Progenitor cell of endocrine pancreas (in vitro differentiated cells): ENCODE data around the gene PROK1. TPM values are rescaled to one million over a fixed set of nuclear protein-coding genes. Genes with fewer than 3 reads are reported as not detected.

Source experiments
- DNase-seq: peaks from one replicate; pipeline ENCODE4 v3.0.0; 2021; ENCODE audit warnings: low spot score; ENCODE audit not compliant: unreplicated experiment
- H3K27ac Mint-ChIP-seq: 2 replicates; pipeline ENCODE4 v1.8.0; 2021; ENCODE audit warnings: mild to moderate bottlenecking, moderate library complexity, mixed read lengths
- H3K27me3 Mint-ChIP-seq: 2 replicates; pipeline ENCODE4 v1.8.0; 2021; ENCODE audit warnings: mixed read lengths
- H3K36me3 Mint-ChIP-seq: 2 replicates; pipeline ENCODE4 v1.8.0; 2022; ENCODE audit warnings: mixed read lengths; ENCODE audit not compliant: insufficient read depth
- H3K4me1 Mint-ChIP-seq: 2 replicates; pipeline ENCODE4 v1.8.0; 2021; ENCODE audit warnings: low read depth, mixed read lengths
- H3K4me3 Mint-ChIP-seq: 2 replicates; pipeline ENCODE4 v1.8.0; 2021; ENCODE audit warnings: low read depth, mild to moderate bottlenecking, moderate library complexity, mixed read lengths
- H3K9me3 Mint-ChIP-seq: 2 replicates; pipeline ENCODE4 v1.8.0; 2021; ENCODE audit warnings: low read depth, mixed read lengths
- total RNA-seq: library from RNA; stranded (reverse); gene quantifications from 2 replicates; pipeline ENCODE4 v1.2.1, GENCODE V29; 2021
- TF ChIP-seq, protein P1 (sequence below): fragments of 200-600 bp; sonication (generic); IDR thresholded peaks from one replicate; pipeline ENCODE4 v1.5.0; 2021; ENCODE audit warnings: antibody characterized with exemption, mild to moderate bottlenecking; ENCODE audit not compliant: unreplicated experiment

PROK1 gene
- total RNA-seq, 1 donor from 2014 or later, result not detected

- Mint-ChIP-seq H3K4me3 (no peak overlapping the region), H3K4me1 (no peaks in the 10 kb centered on the region), H3K27me3 (peaks cover 37% of the 10 kb centered on the region), H3K9me3 (no peaks in the 10 kb centered on the region), H3K27ac (no peak overlapping the region), H3K36me3 (no peaks in the 10 kb centered on the region)
- DNase-seq, result no peak
- TF ChIP-seq, protein P1, sequence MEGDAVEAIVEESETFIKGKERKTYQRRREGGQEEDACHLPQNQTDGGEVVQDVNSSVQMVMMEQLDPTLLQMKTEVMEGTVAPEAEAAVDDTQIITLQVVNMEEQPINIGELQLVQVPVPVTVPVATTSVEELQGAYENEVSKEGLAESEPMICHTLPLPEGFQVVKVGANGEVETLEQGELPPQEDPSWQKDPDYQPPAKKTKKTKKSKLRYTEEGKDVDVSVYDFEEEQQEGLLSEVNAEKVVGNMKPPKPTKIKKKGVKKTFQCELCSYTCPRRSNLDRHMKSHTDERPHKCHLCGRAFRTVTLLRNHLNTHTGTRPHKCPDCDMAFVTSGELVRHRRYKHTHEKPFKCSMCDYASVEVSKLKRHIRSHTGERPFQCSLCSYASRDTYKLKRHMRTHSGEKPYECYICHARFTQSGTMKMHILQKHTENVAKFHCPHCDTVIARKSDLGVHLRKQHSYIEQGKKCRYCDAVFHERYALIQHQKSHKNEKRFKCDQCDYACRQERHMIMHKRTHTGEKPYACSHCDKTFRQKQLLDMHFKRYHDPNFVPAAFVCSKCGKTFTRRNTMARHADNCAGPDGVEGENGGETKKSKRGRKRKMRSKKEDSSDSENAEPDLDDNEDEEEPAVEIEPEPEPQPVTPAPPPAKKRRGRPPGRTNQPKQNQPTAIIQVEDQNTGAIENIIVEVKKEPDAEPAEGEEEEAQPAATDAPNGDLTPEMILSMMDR, result no peak
These were observed 24.1 kb upstream of the PROK1 start for GRCh38 chr1:110426854-110427253.

DNA sequence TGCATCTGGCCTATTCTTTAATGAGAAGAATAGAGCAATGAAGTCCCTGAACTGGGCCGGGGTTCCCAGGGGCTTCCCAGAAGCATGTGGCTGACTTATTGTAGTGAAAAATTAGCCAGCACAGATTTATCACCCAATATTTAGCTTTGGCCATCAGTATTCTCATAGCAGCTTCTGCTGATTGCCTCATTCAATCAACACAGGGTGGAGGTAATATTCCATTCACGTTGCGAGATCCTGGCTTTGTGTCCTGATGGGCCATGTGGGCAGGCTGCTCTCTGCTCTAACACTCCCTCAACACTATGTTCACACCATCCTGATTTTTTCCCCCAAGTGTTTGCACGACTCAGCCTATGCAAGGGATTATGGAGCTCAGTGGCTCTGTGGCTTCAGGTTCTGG, 22.0 kb upstream of the PROK1 start:
- Mint-ChIP-seq H3K4me3 (no peak overlapping the region), H3K9me3 (no peaks in the 10 kb centered on the region), H3K27ac (no peak overlapping the region), H3K36me3 (no peaks in the 10 kb centered on the region), H3K27me3 (peaks cover 33% of the 10 kb centered on the region), H3K4me1 (no peaks in the 10 kb centered on the region)
- no peak for DNase-seq
- TF ChIP-seq, protein P1, result no peak

- H3K4me1 Mint-ChIP-seq, result no peaks in the 10 kb centered on the region
- H3K27ac Mint-ChIP-seq, result no peak overlapping the region
- no peak overlapping the region for H3K4me3 Mint-ChIP-seq
- TF ChIP-seq, protein P1, result no peak
- no peaks in the 10 kb centered on the region for H3K36me3 Mint-ChIP-seq
- H3K9me3 Mint-ChIP-seq, result no peaks in the 10 kb centered on the region
- no peak for DNase-seq
- H3K27me3 Mint-ChIP-seq, result peaks cover 28% of the 10 kb centered on the region
These were observed 20.6 kb upstream of the PROK1 start for GRCh38 chr1:110430366-110430765.

DNA sequence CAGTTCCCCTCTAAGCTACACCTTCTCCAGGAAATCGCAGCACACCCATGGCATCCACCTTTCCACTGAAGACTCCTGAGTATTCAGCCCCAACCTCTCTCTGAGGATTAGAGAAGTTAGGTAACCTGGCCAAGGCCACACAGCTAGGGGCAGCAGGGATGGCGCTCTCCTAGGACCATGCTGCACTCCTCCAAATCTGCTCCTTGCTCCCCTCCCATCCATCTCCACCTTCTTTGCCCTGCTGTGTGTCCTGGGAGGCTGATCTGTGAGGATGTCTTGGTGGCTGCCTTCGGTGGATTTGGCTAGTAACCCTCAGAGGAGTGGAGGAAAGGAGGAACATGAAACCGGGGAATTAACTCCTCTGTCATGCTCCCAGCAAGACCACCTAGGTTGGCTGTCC, 20.0 kb upstream of the PROK1 start:
- Mint-ChIP-seq H3K4me1 (no peaks in the 10 kb centered on the region), H3K9me3 (no peaks in the 10 kb centered on the region), H3K36me3 (no peaks in the 10 kb centered on the region), H3K4me3 (no peak overlapping the region), H3K27me3 (peaks cover 26% of the 10 kb centered on the region), H3K27ac (no peak overlapping the region)
- no peak for DNase-seq
- TF ChIP-seq, protein P1, result no peak

GRCh38 chr1:110433213-110433612, 17.7 kb upstream of the PROK1 start:
- Mint-ChIP-seq H3K27ac (no peak overlapping the region), H3K36me3 (no peaks in the 10 kb centered on the region), H3K27me3 (peaks cover 28% of the 10 kb centered on the region), H3K4me3 (no peak overlapping the region), H3K4me1 (no peaks in the 10 kb centered on the region), H3K9me3 (no peaks in the 10 kb centered on the region)
- no peak for DNase-seq
- TF ChIP-seq, protein P1, result no peak
